Stimulated activated naive CD8-positive, alpha-beta T cell treated with anti-CD3 and anti-CD28 coated beads, Interleukin-15, amount 100 ng/mL, for 72 hours (primary cell): ENCODE results near the gene APBB1IP.

Experiments
- ATAC-seq: fragments of 150-1000 bp; cut with Tn5 transposase; 2 replicates; pipeline ENCODE4 v1.10.0; 2021; ENCODE audit warnings: mild to moderate bottlenecking, moderate library complexity
- DNase-seq, 2 donors: peaks; one replicate each; pipeline ENCODE4 v3.0.0; 2021 to 2022
- H3K27ac Mint-ChIP-seq, 2 donors: one replicate each; pipeline ENCODE4 v1.8.0; 2022; ENCODE audit warnings: mild to moderate bottlenecking in 2 of 2, mixed read lengths in 2 of 2, moderate library complexity in 2 of 2
- H3K27me3 Mint-ChIP-seq: one replicate; pipeline ENCODE4 v1.8.0; 2022; ENCODE audit warnings: mixed read lengths
- H3K4me1 Mint-ChIP-seq: one replicate; pipeline ENCODE4 v1.8.0; 2022; ENCODE audit warnings: mild to moderate bottlenecking, mixed read lengths
- H3K4me3 Mint-ChIP-seq, 2 donors: one replicate each; pipeline ENCODE4 v1.8.0; 2022; ENCODE audit warnings: mild to moderate bottlenecking in 2 of 2, mixed read lengths in 2 of 2, moderate library complexity in 1 of 2
- H3K9me3 Mint-ChIP-seq, 2 donors: one replicate each; pipeline ENCODE4 v1.8.0; 2022; ENCODE audit warnings: mixed read lengths in 2 of 2

The APBB1IP gene

DNA sequence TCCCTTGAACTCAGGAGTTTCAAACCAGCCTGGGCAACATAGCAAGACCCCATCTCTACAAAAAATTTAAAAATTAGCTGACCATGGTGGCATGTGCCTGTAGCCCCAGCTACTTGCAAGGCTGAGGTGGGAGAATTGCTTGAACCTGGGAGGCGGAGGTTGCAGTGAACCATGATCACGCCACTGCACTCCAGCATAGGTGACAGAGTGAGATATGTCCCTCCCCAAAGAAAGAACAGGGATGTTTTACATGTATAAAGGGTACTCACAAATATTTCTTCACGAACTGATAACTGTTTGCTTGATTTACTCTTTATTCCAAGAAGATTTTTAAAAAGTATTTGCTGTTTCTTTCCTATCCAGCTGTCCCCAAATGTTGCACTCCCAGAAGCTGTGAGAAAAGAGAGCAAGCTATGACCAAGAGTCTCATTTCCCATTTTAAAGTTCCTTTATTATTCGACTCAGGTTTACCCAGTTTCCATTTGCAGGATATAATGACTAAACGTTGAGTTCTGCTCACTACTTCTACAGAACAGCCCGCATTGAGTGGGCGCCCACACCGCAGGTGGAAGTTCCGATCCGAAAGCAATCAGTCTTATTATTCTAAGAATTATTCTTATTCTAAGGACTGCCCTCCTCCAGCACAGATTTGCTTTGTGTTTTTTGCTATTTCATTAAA lies 90.7 kb downstream of the APBB1IP start:
- Mint-ChIP-seq H3K27ac (peak overlapping the region in 1 of 2 donors; percentile 41), H3K9me3 (no peaks in the 10 kb centered on the region), H3K4me1 (peaks cover 33% of the 10 kb centered on the region), H3K4me3 (no peak overlapping the region), H3K27me3 (no peaks in the 10 kb centered on the region)
- DNase-seq, result no peak
- no peak for ATAC-seq

GRCh38 chr10:26534384-26534783 lies 96.2 kb downstream of the APBB1IP start:
- Mint-ChIP-seq H3K27me3 (no peaks in the 10 kb centered on the region), H3K27ac (no peak overlapping the region), H3K9me3 (no peaks in the 10 kb centered on the region), H3K4me3 (no peak overlapping the region), H3K4me1 (peaks cover 11% of the 10 kb centered on the region)
- ATAC-seq (no peak), DNase-seq (no peak)

DNA sequence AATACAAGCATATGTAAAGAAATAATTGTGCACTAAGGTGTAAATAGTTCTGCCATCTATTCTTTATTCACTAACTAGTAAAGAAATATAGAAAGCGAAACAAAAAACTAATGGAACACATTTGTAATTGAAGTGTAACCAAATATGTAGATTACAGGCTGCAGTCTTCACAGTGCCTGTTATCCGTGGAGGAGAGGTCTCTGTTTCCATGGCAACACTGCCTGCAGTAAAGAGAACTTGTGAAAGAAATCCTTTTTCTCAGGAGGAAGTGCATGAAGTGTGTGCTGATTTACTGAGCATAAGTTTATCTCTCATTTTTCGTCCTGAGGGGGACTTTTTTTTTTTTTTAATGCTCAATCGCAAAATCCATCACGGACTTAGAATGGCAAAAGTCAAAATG lies 102.5 kb downstream of the APBB1IP start:
- Mint-ChIP-seq H3K27ac (peak overlapping the region in 1 of 2 donors; percentile 46), H3K4me1 (peaks cover 44% of the 10 kb centered on the region), H3K27me3 (no peaks in the 10 kb centered on the region), H3K4me3 (no peak overlapping the region), H3K9me3 (no peaks in the 10 kb centered on the region)
- ATAC-seq (peak; percentile 39), DNase-seq (no peak)

DNA sequence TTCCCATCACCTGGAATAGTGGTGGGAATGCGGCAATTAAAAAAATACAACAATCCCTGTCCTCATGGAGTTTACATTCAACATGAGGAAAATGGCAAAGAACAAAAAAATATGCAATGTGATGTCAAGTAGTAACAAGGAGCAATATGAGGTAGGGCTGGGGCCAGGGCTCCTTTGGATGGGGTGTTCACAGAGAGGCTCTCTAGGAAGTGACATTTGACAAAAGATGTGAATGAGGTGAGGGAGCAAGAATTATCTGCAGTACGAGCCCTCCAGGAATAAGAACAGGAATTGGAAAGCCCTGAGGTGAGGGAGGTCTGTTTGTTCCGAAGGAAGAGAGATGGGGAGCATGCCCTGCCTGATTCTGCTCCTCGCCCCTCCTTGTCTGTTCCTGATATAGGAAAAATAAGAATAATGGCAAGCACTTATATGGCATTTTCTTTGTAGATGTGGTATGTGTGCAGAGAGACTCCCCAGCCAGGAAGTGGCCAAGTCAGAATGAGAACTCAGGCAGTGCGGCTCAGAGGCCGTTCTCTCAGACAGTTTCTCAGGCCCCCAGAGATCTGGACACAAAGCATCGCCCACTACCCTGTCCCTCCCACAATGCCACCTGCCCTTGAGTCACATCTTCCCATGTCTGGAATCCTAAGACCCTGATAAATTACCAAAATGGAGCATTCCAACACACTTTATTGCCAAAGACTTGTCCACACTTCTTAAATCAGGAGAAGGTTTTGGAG lies 105.6 kb downstream of the APBB1IP start:
- peak overlapping the region; percentile 70 to 71 for H3K27ac Mint-ChIP-seq
- H3K9me3 Mint-ChIP-seq, result peaks cover 5 to 14% of the 10 kb centered on the region in 2 donors
- peaks cover 50% of the 10 kb centered on the region for H3K4me1 Mint-ChIP-seq
- no peak overlapping the region for H3K4me3 Mint-ChIP-seq
- DNase-seq (no peak), ATAC-seq (peak; percentile 83)
- no peaks in the 10 kb centered on the region for H3K27me3 Mint-ChIP-seq

DNA sequence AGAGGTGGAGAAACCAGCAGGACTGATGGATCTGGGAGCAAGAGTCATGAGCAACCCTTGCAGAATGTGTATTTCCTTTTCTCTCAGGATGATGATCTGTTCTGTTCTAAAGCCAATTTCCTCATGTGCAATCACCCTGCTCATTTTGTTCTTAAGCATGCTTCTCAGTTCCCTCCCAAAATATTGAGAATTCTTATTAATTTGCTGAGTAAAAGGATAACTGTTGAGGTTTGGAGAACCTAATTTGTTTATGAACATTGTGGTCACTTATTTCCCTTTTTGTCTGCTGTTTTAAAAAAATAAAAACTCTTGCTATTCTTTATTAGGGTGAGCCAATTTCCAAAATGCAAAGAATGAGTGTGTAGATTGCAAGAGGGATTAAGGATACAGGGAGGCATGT lies 106.8 kb downstream of the APBB1IP start:
- DNase-seq (no peak), ATAC-seq (no peak)
- peaks cover 10 to 25% of the 10 kb centered on the region in 2 donors for H3K9me3 Mint-ChIP-seq
- no peaks in the 10 kb centered on the region for H3K27me3 Mint-ChIP-seq
- H3K4me3 Mint-ChIP-seq, result no peak overlapping the region
- H3K4me1 Mint-ChIP-seq, result peaks cover 50% of the 10 kb centered on the region
- H3K27ac Mint-ChIP-seq, result peak overlapping the region in 1 of 2 donors; percentile 70

- peaks cover 42% of the 10 kb centered on the region for H3K4me1 Mint-ChIP-seq
These were observed 112.8 kb downstream of the APBB1IP start for GRCh38 chr10:26550774-26551526.

DNA sequence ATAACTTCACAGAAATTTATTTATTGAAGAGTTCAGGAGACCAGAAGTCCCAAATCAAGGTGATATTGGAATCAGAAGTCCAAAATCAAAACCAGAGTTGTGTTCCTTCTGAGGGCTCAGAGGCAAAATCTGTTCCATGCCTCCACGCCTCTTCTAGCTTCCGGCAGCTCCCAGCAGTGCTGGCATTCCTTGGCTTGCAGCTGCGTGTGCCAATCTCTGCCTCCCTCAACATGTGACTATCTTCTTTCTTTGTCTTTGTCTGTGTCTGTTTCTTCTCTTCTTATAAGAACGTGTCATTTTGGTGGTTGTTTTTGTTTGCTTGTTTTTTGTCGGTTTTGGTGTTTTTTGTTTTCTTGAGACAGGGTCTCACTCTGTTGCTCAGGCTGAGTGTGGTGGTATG lies 116.1 kb downstream of the APBB1IP start:
- H3K9me3 Mint-ChIP-seq, result peaks cover 11 to 17% of the 10 kb centered on the region in 2 donors
- H3K27me3 Mint-ChIP-seq, result no peaks in the 10 kb centered on the region
- H3K4me3 Mint-ChIP-seq, result no peak overlapping the region
- no peak for ATAC-seq
- peaks cover 33% of the 10 kb centered on the region for H3K4me1 Mint-ChIP-seq
- DNase-seq, result no peak
- H3K27ac Mint-ChIP-seq, result peak overlapping the region in 1 of 2 donors; percentile 16

More at GRCh38 chr10:26550774-26551526, 112.8 kb downstream of the APBB1IP start:
- Mint-ChIP-seq H3K9me3 (peaks cover 16 to 35% of the 10 kb centered on the region in 2 donors), H3K27ac (peak overlapping the region in 1 of 2 donors; percentile 50), H3K27me3 (no peaks in the 10 kb centered on the region), H3K4me3 (no peak overlapping the region)
- no peak for DNase-seq
- no peak for ATAC-seq

GRCh38 chr10:26555719-26556368 lies 117.7 kb downstream of the APBB1IP start:
- H3K4me1 Mint-ChIP-seq, result peaks cover 17% of the 10 kb centered on the region
- ATAC-seq (no peak), DNase-seq (no peak)
- H3K27ac Mint-ChIP-seq, result peak overlapping the region; percentile 54 to 64
- no peak overlapping the region for H3K4me3 Mint-ChIP-seq
- no peaks in the 10 kb centered on the region for H3K27me3 Mint-ChIP-seq
- peaks cover 0 to under 1% of the 10 kb centered on the region in 2 donors for H3K9me3 Mint-ChIP-seq

- H3K4me1 Mint-ChIP-seq, result peaks cover 11% of the 10 kb centered on the region
- DNase-seq, result peak; percentile 31 to 38
- H3K4me3 Mint-ChIP-seq, result no peak overlapping the region
- peak; percentile 58 for ATAC-seq
- H3K27ac Mint-ChIP-seq, result peak overlapping the region in 1 of 2 donors; percentile 74
- H3K27me3 Mint-ChIP-seq, result no peaks in the 10 kb centered on the region
- H3K9me3 Mint-ChIP-seq, result no peaks in the 10 kb centered on the region
These were observed 118.9 kb downstream of the APBB1IP start for GRCh38 chr10:26556748-26557640.

DNA sequence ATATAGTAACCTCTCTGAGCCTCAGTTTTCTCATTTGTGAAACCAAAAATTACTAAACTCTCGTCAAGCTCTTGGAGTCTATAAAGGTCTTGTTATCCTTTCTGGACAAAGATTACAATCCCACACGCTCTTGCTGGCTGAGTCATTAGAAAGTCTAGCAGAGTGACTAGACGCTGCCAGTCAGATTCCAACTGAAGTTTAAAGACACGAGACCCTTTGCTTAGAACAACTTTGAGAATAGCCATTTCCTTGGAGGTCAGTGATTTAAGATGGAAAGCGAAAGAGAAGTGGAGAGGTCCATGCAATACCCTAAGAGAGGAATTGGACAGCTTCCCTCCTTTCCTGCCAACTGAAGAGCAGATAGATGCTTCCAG lies 119.5 kb downstream of the APBB1IP start:
- DNase-seq (no peak), ATAC-seq (no peak)
- Mint-ChIP-seq H3K4me3 (no peak overlapping the region), H3K4me1 (peaks cover 11% of the 10 kb centered on the region), H3K27me3 (no peaks in the 10 kb centered on the region), H3K9me3 (no peaks in the 10 kb centered on the region), H3K27ac (no peak overlapping the region)

DNA sequence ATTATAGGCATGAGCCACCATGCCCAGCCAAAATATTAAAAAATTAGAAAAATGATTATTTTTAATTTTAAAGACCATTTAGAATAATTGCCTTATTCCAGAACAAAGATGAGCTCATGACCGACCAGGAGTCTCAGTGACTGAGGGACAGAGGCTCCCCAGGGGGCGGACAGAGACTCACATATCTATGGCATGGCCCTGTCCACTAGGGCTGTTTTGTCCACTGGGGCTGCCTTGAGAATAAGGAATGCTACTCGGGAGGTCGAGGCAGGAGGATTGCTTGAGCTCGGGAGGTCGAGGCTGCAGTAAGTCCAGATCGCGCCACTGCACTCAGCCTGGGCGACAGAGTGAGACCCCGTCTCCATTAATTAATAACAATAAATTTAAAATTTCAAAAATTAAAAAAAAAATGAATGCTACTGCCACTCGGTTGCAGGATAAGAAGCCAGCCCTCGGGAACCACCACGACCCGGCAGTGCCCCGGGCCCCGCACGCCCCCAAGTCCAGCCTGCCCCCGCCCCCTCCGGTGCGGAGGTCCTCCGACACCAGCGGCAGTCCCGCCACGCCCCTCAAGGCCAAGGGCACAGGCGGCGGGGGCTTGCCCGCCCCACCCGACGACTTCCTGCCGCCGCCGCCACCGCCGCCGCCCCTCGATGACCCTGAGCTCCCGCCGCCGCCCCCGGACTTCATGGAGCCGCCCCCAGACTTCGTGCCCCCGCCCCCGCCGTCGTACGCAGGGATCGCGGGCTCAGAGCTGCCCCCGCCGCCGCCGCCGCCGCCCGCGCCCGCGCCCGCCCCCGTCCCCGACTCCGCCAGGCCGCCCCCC lies 128.6 kb downstream of the APBB1IP start:
- Mint-ChIP-seq H3K9me3 (peaks cover 12 to 13% of the 10 kb centered on the region in 2 donors), H3K4me3 (no peak overlapping the region), H3K27me3 (no peaks in the 10 kb centered on the region), H3K4me1 (no peaks in the 10 kb centered on the region), H3K27ac (no peak overlapping the region)
- no peak for DNase-seq
- peak; percentile 71 for ATAC-seq

- no peak overlapping the region for H3K27ac Mint-ChIP-seq
- DNase-seq (no peak), ATAC-seq (no peak)
- H3K27me3 Mint-ChIP-seq, result no peaks in the 10 kb centered on the region
- H3K9me3 Mint-ChIP-seq, result peaks cover 13 to 19% of the 10 kb centered on the region in 2 donors
- H3K4me1 Mint-ChIP-seq, result no peaks in the 10 kb centered on the region
- no peak overlapping the region for H3K4me3 Mint-ChIP-seq
These were observed 129.2 kb downstream of the APBB1IP start for GRCh38 chr10:26567351-26567721.

DNA sequence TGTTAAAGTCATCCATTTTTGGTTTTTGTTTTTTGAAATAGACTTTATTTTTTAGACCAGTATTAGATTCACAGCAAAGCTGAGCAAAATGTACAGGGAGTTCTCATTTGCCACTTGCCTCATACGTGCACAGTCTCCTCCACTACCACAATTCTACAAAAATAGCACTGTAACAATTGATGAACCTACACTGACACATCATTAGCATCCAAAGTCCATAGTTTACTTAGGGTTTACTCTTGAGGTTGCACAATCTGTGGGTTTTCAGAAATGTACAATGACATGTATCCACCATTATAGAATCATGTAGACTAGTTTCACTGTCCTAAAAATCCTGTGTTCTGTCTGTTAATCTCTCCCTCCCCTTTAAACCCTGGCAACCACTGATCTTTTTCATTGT lies 133.5 kb downstream of the APBB1IP start:
- Mint-ChIP-seq H3K9me3 (peaks cover 24 to 32% of the 10 kb centered on the region in 2 donors), H3K4me3 (no peak overlapping the region), H3K4me1 (peaks cover 6% of the 10 kb centered on the region), H3K27me3 (no peaks in the 10 kb centered on the region), H3K27ac (no peak overlapping the region)
- DNase-seq (no peak), ATAC-seq (no peak)

DNA sequence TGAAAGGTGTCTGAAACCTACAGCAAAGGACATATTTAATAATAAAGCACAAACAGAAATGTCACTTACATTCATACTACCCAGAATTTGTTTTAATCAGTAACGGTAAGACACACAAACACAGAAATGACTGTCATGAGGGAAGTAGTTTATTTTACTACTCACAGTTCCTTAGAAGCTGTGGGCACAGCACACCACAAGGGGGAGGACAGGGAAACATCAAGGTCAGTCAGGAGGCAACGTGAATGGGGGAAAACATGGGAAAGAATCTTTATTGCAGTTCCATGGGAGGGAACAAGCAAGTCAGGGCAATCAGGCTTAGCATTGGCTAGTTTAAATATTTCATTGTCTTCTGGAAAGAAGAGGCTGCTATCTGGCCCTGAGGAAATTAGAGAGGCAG lies 135.5 kb downstream of the APBB1IP start:
- ATAC-seq (no peak), DNase-seq (no peak)
- H3K4me3 Mint-ChIP-seq, result no peak overlapping the region
- peaks cover 24 to 32% of the 10 kb centered on the region in 2 donors for H3K9me3 Mint-ChIP-seq
- no peaks in the 10 kb centered on the region for H3K27me3 Mint-ChIP-seq
- H3K27ac Mint-ChIP-seq, result no peak overlapping the region
- peaks cover 6% of the 10 kb centered on the region for H3K4me1 Mint-ChIP-seq
